GM21515 (cell line): ENCODE results near the gene PWP1.

Source experiments
- ATAC-seq: cut with Tn5 transposase; IDR thresholded peaks from one replicate; pipeline ENCODE4 v1.9.1; 2021; ENCODE audit not compliant: unreplicated experiment

The PWP1 gene

DNA sequence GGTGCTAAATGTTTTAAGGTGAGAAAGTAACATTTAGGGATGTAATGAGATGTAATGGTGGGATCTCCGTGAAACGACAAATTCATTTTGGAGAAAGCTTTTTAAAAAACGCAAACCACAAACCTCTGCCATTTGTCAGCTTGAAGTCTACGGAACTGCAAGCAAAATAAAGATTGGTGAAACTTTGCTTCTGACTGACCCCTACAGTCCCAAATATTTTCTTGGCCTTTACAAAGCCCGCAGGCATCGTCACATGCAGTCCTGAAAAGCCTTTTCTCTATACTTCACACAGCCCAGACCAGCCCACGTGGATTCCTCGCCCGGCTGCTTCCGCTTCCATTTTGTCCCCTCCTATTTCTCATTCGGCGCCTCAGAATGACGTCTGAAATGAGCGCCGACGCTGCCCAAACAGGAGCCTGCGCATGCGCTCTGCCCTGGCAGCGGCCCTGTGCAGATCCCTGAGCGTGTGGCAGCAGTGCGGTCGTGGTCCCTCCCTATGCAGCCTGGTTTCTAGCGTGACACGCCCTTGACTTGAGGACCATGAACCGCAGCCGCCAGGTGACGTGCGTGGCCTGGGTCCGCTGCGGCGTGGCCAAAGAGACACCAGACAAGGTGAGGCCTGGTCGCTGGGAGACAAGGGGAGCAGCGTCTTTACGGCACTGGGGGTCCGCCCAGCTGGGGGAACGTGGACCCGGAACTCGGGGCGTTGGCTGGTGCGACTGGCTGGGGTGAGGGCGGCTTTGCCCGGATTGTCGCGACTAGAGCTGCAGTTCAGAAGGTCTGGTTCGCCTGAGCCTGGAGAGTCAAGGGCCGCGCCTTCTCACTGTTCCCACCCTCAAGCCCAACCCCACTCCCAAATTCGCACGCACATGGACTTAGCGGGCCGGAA lies at the start of gene PWP1:
Gene PWP1, plus strand, starts transcription at position 440 of the 889 bp plus-strand sequence. Its CDS starts 101 bp downstream, at position 541.
- ATAC-seq = peak; percentile 87

DNA sequence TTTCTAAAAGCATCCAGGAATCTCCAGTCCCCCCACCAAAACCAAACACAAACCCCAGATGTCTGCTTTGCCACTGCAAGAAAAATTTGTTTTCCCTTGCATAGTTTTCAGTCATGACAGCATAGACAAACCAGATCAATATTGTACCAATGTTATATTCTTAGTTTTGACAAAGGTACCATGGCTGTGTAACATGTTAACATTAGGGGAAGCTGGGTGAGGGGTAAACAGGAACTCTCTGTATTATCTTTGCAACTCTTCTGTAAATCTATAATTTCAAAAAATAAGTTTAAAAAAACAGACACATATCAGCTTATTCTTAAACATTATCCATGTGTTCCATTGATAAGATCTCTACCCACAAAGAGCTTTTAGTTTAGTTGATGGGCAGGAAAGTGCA lies 44.4 kb upstream of the PWP1 start:
- no peak for ATAC-seq

DNA sequence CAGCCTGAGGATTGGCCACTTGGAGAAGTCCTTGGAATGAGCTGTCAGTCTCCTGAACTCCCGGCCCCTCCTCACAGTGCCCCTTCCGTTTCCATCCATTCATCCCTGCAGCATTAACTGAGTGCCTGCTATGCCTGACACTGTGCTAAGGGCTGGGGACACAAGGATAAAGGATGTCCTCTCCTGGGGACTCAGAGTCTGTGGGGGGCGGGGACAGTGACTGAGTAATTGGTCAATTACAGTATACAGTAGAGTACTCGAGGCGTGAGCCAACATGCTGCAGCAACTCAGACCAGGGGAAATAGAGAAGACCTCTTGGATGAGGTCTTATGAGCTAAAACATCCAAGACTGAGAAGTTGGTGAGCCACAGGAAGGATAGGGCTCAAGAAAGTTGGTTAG lies 43.4 kb upstream of the PWP1 start:
- ATAC-seq = no peak

DNA sequence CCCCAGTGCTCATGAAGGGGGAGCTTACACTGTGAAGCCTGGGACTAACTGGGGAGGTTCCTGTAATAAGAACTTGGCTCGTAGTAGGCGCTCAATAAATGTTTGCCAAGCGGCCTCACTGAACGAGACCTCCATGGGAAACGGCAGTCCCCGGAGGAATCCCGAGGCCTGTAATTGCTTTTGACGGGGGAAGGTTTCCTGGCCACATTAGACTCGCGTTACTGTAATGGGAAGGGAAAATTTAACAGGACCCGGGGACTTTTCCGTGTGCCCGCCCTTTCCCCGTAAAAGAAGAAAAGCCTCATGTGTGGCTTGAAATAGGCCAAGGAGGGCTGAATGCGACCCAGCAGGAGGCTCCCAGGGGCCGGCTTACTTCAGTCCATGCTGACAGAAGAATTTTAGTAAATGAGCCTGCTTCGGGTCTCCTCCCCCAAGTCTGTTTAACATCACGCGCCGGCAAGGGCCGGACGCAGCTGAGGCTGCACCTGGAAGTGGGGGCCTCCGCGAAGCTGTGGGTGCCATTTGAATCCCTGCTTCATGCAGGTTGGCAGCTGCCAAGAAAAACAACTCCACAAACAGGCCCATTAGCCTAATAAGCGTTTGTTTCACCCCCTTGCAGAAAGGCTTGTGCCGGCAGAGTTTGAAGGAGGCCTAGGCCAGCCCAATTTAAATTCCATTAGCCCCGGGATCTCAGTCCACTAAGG lies 39.8 kb upstream of the PWP1 start:
- ATAC-seq = no peak

DNA sequence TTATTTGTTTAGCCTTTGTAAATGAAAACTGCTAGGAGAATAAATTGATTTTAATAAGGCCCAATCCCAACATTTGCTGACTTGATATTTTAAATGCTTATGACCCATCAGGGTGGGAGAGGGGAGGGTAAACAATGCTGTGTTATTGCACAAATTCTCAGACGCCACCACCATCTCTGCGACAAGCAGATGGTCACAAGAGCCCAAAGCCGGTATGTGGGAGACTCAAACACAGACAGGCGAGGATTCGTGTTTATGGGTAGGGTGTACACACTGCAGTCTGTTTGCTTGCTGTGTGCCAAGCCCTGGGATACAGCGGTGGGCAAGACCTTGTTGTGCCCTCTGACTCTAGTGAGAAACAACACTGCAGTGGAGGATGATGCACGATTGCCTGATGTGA lies 39.2 kb upstream of the PWP1 start:
- ATAC-seq = no peak

DNA sequence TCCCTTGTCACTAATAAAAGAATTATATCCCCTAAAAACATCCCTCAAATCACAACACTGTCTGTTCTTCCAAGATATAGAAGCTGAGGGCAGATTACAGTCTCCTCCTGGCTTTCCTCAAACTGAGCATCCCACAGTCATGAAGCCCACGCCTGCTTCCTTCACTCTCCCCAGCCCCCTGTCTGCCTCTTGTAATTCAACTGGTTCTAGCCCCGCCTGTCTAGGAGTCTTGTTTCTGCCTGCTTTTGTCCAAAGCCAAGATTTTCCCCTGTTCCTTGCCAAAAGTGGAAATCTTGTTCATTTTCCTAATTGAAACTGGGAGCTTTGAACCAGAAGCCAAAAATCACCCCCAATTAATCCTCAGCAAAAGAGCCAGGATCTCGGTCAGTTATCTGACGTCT lies 35.9 kb upstream of the PWP1 start:
- ATAC-seq = no peak

DNA sequence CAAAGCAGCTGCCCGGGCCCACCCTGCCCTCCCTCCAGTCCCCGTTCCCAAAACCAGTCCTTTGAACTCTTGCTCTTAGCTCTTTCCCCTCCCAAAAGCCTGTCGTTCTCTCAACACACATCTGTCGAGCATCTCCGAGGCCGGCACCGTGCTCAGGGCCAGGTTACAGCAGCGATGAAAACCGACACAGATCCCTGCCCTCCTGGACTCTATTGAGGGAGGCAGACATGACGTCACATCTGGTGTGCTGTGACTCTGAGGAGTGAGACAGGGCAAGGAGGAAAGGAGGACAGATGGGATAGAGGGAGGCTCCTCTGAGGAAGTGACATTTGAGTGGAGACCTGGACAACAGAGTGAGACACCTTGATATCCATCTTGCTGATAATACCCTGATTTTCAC lies 34.6 kb upstream of the PWP1 start:
- ATAC-seq = no peak

DNA sequence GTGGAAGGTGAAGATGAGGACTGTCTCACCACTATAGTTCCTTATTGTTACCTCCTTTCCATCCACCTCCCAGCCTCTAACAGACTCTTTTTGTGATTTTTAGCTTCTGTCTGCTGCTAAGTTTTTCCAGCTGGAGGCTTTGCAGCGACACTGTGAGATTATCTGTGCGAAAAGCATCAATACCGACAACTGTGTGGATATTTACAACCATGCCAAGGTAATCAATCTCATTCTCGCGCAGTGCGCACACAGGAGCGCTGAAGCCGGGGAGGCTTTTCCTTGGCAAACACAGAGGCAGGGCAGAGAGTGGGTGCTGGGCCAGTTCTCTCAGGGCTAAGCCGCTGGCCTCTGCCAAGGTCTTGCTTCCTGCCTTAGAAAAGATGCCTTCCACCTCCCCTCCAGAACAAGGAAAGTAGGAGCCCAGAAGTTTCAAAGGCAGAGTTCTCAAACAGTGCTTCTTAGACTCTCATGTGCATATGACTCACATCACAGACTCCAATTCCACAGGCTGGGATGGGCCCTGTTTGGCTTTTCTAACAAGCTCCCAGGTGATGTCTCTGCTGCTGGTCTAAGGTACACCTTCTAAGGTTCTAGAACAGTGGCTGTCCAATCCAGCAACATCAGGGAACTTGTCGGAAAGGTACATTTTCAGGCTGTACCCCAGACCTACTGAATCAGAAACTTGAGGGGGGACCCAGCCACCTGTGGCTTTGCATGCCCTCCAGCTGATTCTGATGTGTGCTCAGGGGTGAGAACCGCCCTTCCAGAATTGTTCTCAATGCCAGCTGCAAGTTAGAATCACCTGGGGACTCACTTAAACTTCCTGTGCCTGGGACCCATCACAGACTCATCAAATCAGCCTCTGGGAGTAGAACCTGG lies 33.8 kb upstream of the PWP1 start:
- ATAC-seq = no peak

DNA sequence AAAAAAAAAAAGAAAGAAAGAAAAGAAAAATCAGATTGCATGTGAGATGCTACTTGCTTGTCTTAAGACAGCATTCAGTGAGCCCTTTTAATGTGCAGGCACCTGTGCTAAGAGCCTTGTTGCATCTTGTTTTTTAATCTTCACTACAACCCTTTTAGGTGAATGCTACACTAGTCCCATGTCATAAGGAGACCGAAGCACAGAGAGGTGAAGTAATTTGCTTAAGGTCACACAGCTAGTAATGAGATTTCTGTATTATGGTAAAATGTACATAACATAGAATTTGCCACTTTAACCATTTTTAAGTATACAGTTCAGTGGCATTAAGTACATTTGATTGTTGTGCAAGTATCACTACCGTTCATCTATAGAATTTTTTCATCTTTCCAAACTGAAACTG lies 32.1 kb upstream of the PWP1 start:
- ATAC-seq = no peak

DNA sequence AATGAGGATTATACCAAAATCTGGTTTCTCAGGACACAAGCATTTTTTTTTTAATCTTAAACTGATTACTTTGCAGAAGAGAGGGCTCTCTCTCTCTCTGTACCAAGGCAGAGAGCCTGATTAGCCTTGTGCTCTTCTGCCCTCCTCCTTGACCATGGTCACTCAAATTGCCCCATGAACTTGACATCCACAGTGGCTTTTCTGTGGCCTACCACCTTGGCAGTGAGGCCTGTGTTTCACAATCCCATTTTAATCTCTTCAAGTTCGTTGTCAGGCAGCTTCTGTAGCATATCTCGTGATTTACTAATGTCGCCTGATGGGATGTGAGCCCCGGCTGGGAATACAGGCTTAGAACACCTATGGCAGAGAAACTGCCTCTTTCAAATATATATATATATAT lies 30.7 kb upstream of the PWP1 start:
- ATAC-seq = no peak

DNA sequence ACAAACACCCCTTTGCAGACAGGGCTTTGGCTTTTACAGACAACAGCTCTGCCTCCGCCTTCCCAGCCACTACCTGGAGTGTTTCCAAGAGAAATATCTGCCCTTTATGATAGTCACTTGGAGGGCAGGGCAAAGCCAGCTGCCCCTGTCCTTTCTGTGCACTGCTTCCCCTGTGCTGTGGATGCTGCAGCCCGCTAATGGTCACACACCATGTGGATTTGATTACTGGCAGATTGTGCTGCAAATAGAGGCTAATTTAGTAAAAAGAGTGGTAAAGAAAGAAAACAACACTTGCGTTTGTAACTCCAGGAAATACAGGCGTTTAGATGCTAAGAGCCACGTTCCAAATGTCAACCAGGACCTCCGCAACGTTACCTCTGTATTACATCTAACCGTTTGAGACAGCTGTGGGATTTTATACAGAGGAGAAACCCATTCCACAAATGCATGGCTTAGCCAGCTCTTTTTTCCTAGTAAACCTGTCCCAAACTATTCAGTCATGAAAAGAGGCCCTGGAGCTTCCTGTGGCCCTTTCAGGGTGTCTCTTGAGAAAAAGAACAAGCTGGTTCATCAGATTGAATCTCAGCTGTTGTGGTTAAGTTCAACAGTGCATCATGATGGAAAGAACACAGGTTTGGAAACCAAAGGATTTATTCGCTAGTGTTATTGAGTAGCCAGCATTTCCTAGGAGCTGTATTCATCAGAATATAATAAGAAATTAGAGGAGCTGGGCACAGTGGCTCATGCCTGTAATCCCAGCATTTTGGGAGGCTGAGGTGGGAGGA lies 30.1 kb upstream of the PWP1 start:
- ATAC-seq = no peak

DNA sequence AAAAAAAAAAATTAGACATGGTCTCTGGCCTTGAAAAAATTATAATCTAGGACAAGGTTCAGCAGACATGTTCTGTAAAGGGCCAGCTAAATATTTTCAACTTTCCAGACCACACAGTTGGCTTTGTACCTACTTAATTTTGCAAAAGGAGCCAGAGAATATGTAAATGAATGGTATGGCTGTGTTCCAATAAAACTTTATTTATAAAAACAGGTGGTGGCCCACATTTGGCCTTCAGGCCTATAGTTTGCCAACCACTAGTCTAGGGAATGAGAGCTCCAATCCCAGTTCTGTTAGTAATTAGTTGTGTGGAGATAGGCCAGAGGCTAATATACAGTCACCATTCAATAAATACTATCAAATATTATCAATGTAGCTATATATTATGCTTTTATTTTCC lies 29.3 kb upstream of the PWP1 start:
- ATAC-seq = no peak

DNA sequence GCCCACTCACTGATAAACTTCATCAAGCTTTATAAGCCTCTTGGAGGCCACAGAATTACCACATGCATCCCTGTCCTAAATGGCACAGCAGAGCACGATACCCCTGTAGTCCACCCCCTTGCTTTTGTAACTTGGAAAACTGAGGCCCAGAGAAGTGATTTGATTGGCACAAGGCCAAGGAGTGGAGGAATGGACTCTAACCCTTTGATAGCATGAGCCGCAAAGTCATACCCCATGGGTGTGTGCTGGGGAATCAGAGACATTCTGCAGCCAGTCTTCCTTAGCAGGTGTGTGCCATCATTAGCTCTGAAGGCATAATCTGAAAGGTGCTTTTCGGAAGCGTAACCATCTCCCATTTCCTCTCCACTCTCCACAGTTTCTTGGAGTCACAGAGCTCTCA lies 28.5 kb upstream of the PWP1 start:
- no peak for ATAC-seq

DNA sequence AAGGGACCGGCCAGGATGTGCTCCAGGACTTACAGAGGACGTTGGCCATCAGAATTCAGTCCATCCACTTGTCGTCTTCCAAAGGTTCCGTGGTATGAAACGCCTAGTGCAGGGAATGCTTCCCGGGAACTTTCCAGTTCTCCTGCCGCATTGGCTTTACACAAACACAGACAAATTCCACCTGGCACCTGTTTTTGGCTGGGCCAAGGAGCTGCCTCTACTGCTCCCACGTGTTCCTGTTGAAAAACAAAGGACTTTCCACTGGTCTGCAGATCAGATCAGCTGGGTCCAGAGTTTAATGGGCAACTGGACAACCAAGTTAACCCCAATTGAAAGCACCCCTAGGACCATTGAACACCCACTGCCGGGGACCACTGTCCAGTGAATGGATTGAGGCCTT lies 28.0 kb upstream of the PWP1 start:
- ATAC-seq = no peak

DNA sequence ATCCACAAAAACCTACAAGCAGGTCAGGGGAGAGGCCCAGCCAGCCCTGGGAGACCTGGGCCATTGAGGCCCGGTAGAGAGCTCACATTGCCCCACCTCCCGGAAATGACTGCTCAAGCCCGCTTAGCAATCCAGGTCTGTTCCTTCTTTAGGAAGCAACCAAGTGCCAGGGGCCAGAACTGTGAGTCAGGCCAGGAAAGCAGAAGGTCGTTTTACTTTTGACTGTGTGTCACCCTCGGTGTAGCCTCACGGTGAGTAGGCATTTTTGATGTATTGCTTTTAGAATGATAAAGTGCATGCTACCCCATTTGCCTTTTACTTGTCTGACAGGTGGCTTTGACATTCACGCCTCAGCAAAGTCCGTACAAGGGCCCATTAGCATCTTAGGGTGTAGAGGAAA lies 25.4 kb upstream of the PWP1 start:
- ATAC-seq = no peak

DNA sequence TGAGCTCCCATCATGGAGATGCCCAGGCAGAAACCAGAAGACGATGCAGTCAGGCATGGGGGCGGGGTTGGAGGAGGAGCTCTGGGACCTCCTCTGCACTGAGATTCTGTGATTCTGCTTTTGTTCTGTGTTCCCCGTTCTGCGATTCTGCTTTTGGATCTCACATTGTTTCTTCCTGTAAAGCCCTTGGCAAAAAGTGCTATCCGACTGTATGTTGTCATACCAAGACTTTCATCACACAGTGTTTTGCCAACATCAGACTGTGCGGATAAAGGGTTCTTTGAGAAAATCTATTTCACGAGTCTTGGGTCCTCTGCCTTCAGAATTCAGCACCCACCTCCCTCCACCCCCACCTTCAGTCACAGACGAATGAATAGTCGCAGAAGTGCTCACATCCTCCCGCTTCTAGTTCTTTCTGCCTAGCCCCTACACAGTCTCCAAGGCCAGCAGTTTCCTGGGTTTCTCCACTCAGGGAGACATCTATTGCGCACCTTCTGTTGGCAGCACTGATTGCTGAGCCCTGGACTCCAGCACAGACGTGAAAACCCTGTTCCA lies 24.7 kb upstream of the PWP1 start:
- ATAC-seq = no peak

DNA sequence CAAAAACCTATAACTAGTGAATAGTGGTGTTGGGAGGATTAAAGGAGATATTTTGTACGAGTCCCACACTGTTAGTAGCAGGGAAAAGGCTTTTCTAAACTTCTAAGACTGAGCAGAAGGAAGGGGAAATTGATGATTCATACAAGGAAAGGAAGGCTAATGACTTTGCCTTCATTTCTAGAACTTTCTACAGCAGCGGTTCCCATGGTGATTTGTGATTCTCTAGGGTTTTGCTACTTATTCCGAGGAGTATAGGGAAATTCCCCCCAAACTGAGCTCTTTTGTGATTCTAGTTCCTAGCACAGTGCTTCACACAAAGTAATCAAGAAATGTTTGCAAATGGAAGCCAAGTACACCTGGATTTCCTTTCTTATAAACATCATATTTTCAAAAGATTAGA lies 23.8 kb upstream of the PWP1 start:
- no peak for ATAC-seq

DNA sequence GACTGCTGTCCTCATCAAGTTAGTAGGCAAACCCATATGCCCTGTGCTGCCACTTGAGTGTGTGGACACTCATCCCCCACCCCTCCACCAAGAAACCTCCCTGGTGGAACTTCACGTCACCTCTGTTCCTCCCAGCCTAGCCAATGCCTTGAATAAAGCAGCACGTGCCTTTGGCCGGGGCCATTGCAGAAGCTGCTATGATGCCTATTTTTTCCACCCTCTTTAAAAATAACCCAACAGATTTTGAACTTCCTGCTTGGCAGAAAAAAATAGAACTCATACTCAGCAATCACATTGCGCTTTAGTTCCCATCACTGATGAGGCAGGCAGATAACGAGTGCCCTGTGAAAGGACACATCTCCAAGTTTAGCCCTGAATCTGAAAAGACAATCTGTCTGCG lies 23.1 kb upstream of the PWP1 start:
- no peak for ATAC-seq

DNA sequence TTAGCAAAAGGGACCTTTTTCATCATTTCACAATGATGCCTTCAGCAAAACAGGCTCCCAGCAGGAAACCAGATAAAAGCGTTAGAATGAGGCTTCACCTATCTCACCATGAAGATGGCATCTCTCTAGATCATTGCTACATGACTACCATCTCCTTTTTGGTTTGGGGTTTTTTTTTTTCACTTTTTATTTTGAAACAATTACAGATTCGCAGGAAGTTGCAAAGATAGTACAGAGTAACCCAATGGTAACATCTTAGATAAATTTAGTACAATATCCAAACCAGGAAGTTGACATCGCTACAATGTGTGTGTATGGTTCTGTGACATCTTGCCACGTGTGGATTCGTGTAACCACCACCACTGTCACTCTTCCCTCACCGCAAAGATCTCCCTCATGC lies 22.3 kb upstream of the PWP1 start:
- no peak for ATAC-seq

DNA sequence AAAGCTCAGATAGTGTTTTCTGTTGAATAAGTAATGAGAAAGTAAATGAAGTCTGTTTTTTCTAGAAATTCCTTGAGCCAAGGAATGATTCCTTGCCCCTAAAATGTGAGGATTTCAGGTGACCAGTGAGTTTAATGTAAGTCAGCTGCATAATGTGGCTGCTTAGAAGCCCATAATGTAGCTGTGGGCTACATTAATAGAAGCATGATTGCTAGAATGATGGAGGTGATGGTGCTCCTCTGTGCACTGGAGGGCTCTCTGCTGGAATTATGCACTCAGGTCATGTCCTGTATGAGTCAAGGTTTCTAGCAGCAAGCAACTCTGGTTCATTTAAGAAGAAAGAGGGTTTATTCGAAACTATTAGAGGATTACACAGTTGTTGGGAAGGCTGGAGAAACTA lies 19.6 kb upstream of the PWP1 start:
- ATAC-seq = no peak
